Trophoblast cell (in vitro differentiated cells and primary cell): ENCODE data around the gene MCF2L2.

Experiments used
- DNase-seq, 2 donors: peaks; one replicate each; pipeline ENCODE4 v3.0.0-alpha.2; 2016
- H2AFZ ChIP-seq: 2 replicates; pipeline ENCODE4 v1.6.1; 2013; ENCODE audit warnings: low read length, moderate library complexity, mild to moderate bottlenecking; ENCODE audit not compliant: insufficient read depth, poor library complexity
- H2AK5ac ChIP-seq: 2 replicates; pipeline ENCODE4 v1.6.1; 2013; ENCODE audit warnings: mild to moderate bottlenecking, low read length
- H2BK120ac ChIP-seq: 2 replicates; pipeline ENCODE4 v1.6.1; 2013; ENCODE audit warnings: low read length, mild to moderate bottlenecking, moderate library complexity; ENCODE audit not compliant: insufficient read depth, poor library complexity
- H2BK12ac ChIP-seq: 2 replicates; pipeline ENCODE4 v1.6.1; 2013; ENCODE audit warnings: mild to moderate bottlenecking, low read length, moderate library complexity
- H2BK5ac ChIP-seq: 2 replicates; pipeline ENCODE4 v1.6.1; 2013; ENCODE audit warnings: low read length, low read depth, moderate library complexity, mild to moderate bottlenecking; ENCODE audit not compliant: poor library complexity
- H3K14ac ChIP-seq: 2 replicates; pipeline ENCODE4 v1.6.1; 2013; ENCODE audit warnings: mild to moderate bottlenecking, low read length
- H3K18ac ChIP-seq: 2 replicates; pipeline ENCODE4 v1.6.1; 2013; ENCODE audit warnings: mild to moderate bottlenecking, low read length
- H3K23ac ChIP-seq: 2 replicates; pipeline ENCODE4 v1.6.1; 2013; ENCODE audit warnings: low read length
- H3K27ac ChIP-seq: 2 replicates; pipeline ENCODE4 v1.5.1; 2013; ENCODE audit warnings: low read depth, mild to moderate bottlenecking, inconsistent platforms, low read length, moderate library complexity
- H3K27me3 ChIP-seq: 2 replicates; pipeline ENCODE4 v1.6.1; 2013; ENCODE audit warnings: inconsistent platforms, mild to moderate bottlenecking, low read length, moderate library complexity; ENCODE audit not compliant: insufficient read depth
- H3K36me3 ChIP-seq, 2 experiments: 1 replicate in 1 of 2; 2 replicates in 1 of 2; pipeline ENCODE4 v1.6.1; 2013; ENCODE audit warnings: low read length in 2 of 2, mild to moderate bottlenecking in 2 of 2, moderate library complexity in 1 of 2; ENCODE audit not compliant: insufficient read depth in 2 of 2, control insufficient read depth in 1 of 2
- H3K4ac ChIP-seq: 2 replicates; pipeline ENCODE4 v1.6.1; 2013; ENCODE audit warnings: low read depth, mild to moderate bottlenecking, low read length, moderate library complexity
- H3K4me1 ChIP-seq, 2 experiments: 1 replicate in 1 of 2; 2 replicates in 1 of 2; pipeline ENCODE4 v1.6.1; 2013; ENCODE audit warnings: low read length in 2 of 2, mild to moderate bottlenecking in 2 of 2, moderate library complexity in 1 of 2; ENCODE audit not compliant: insufficient read depth in 2 of 2, control insufficient read depth in 1 of 2
- H3K4me2 ChIP-seq: 2 replicates; pipeline ENCODE4 v1.6.1; 2013; ENCODE audit warnings: inconsistent platforms, mild to moderate bottlenecking, low read length, moderate library complexity
- H3K4me3 ChIP-seq: 2 replicates; pipeline ENCODE4 v1.5.1; 2013; ENCODE audit warnings: mild to moderate bottlenecking, low read depth, low read length, inconsistent platforms
- H3K79me1 ChIP-seq: one replicate; pipeline ENCODE4 v1.6.1; 2013; ENCODE audit warnings: low read length
- H3K79me2 ChIP-seq: 2 replicates; pipeline ENCODE4 v1.6.1; 2013; ENCODE audit warnings: low read length, mild to moderate bottlenecking; ENCODE audit not compliant: control insufficient read depth, insufficient read depth, poor library complexity
- H3K9ac ChIP-seq: 2 replicates; pipeline ENCODE4 v1.6.1; 2013; ENCODE audit warnings: mild to moderate bottlenecking, low read length
- H3K9me3 ChIP-seq: 2 replicates; pipeline ENCODE4 v1.6.1; 2013; ENCODE audit warnings: low read depth, mild to moderate bottlenecking, control low read depth, inconsistent platforms, low read length; ENCODE audit not compliant: insufficient read depth
- H4K12ac ChIP-seq: 2 replicates; pipeline ENCODE4 v1.6.1; 2013; ENCODE audit warnings: low read depth, mild to moderate bottlenecking, low read length, moderate library complexity
- H4K8ac ChIP-seq: 2 replicates; pipeline ENCODE4 v1.6.1; 2013; ENCODE audit warnings: low read depth, mild to moderate bottlenecking, low read length, moderate library complexity
- H4K91ac ChIP-seq: one replicate; pipeline ENCODE4 v1.6.1; 2013; ENCODE audit warnings: low read depth, mild to moderate bottlenecking, low read length, moderate library complexity
- WGBS: extraction: QIAGEN DNeasy Blood & Tissue Kit; methylation state at CpG from one replicate; pipeline ENCODE4 v1.1.7; 2013; ENCODE audit warnings: missing lambda C conversion rate; ENCODE audit not compliant: insufficient read length, insufficient coverage; ENCODE audit errors: extremely low coverage; 5-methylcytosine and 5-hydroxymethylcytosine counted together

MCF2L2 gene

GRCh38 chr3:183195266-183195665 lies 233.2 kb downstream of the MCF2L2 start:
- H4K12ac ChIP-seq = no peak overlapping the region
- no peaks in the 10 kb centered on the region for H3K79me1 ChIP-seq
- H3K4ac ChIP-seq = no peak overlapping the region
- H3K79me2 ChIP-seq = no peaks in the 10 kb centered on the region
- H3K23ac ChIP-seq = no peak overlapping the region
- DNase-seq = no peak
- WGBS = no CpG with 5 or more reads among the region's 4 CpGs
- H2BK12ac ChIP-seq = no peak overlapping the region
- H3K4me1 ChIP-seq = no peaks in the 10 kb centered on the region
- no peak overlapping the region for H2AK5ac ChIP-seq
- no peak overlapping the region for H3K4me3 ChIP-seq
- H3K9ac ChIP-seq = no peak overlapping the region
- no peak overlapping the region for H4K8ac ChIP-seq
- H3K36me3 ChIP-seq = no peaks in the 10 kb centered on the region
- no peak overlapping the region for H2AFZ ChIP-seq
- no peak overlapping the region for H3K14ac ChIP-seq
- no peaks in the 10 kb centered on the region for H3K27me3 ChIP-seq
- H2BK120ac ChIP-seq = no peak overlapping the region
- no peak overlapping the region for H3K27ac ChIP-seq
- no peak overlapping the region for H3K18ac ChIP-seq
- no peak overlapping the region for H2BK5ac ChIP-seq
- no peak overlapping the region for H4K91ac ChIP-seq
- H3K9me3 ChIP-seq = no peaks in the 10 kb centered on the region
- no peak overlapping the region for H3K4me2 ChIP-seq

GRCh38 chr3:183193762-183194689 lies 234.4 kb downstream of the MCF2L2 start:
- H2AK5ac ChIP-seq = no peak overlapping the region
- H3K23ac ChIP-seq = no peak overlapping the region
- H2BK12ac ChIP-seq = no peak overlapping the region
- H3K9me3 ChIP-seq = no peaks in the 10 kb centered on the region
- H3K4me3 ChIP-seq = no peak overlapping the region
- H3K14ac ChIP-seq = no peak overlapping the region
- no peaks in the 10 kb centered on the region for H3K4me1 ChIP-seq
- H3K27ac ChIP-seq = no peak overlapping the region
- no peak overlapping the region for H2AFZ ChIP-seq
- no peak overlapping the region for H3K4me2 ChIP-seq
- WGBS = no CpG with 5 or more reads among the region's 10 CpGs
- H4K12ac ChIP-seq = no peak overlapping the region
- no peaks in the 10 kb centered on the region for H3K79me1 ChIP-seq
- H4K91ac ChIP-seq = no peak overlapping the region
- H3K36me3 ChIP-seq = no peaks in the 10 kb centered on the region
- DNase-seq = no peak
- no peaks in the 10 kb centered on the region for H3K27me3 ChIP-seq
- H3K9ac ChIP-seq = no peak overlapping the region
- no peak overlapping the region for H4K8ac ChIP-seq
- no peaks in the 10 kb centered on the region for H3K79me2 ChIP-seq
- H2BK5ac ChIP-seq = no peak overlapping the region
- H3K4ac ChIP-seq = no peak overlapping the region
- no peak overlapping the region for H3K18ac ChIP-seq
- H2BK120ac ChIP-seq = no peak overlapping the region

GRCh38 chr3:183192650-183193300 lies 235.6 kb downstream of the MCF2L2 start:
- Histone ChIP-seq H2BK120ac (no peak overlapping the region), H3K79me2 (no peaks in the 10 kb centered on the region), H3K9me3 (no peaks in the 10 kb centered on the region), H3K18ac (no peak overlapping the region), H4K12ac (no peak overlapping the region), H3K4me3 (no peak overlapping the region), H3K4me1 (no peaks in the 10 kb centered on the region), H3K36me3 (no peaks in the 10 kb centered on the region), H3K9ac (no peak overlapping the region), H3K4me2 (no peak overlapping the region), H2AFZ (no peak overlapping the region), H2AK5ac (no peak overlapping the region), H3K79me1 (no peaks in the 10 kb centered on the region), H3K14ac (no peak overlapping the region), H3K27me3 (no peaks in the 10 kb centered on the region), H2BK12ac (no peak overlapping the region), H2BK5ac (no peak overlapping the region), H3K4ac (no peak overlapping the region), H4K91ac (no peak overlapping the region), H3K23ac (no peak overlapping the region), H4K8ac (no peak overlapping the region), H3K27ac (no peak overlapping the region)
- no peak for DNase-seq
- WGBS = no CpG with 5 or more reads among the region's 7 CpGs

GRCh38 chr3:183189641-183190040 lies 238.8 kb downstream of the MCF2L2 start:
- Histone ChIP-seq H3K18ac (no peak overlapping the region), H3K79me2 (no peaks in the 10 kb centered on the region), H3K36me3 (no peaks in the 10 kb centered on the region), H3K79me1 (no peaks in the 10 kb centered on the region), H3K4me2 (no peak overlapping the region), H3K23ac (no peak overlapping the region), H2BK12ac (no peak overlapping the region), H2AFZ (no peak overlapping the region), H2AK5ac (no peak overlapping the region), H3K4me1 (no peaks in the 10 kb centered on the region), H3K4me3 (no peak overlapping the region), H3K9ac (no peak overlapping the region), H3K14ac (no peak overlapping the region), H3K27me3 (no peaks in the 10 kb centered on the region), H2BK120ac (no peak overlapping the region), H4K91ac (no peak overlapping the region), H2BK5ac (no peak overlapping the region), H3K27ac (no peak overlapping the region), H4K8ac (no peak overlapping the region), H3K9me3 (no peaks in the 10 kb centered on the region), H4K12ac (no peak overlapping the region), H3K4ac (no peak overlapping the region)
- DNase-seq = no peak
- WGBS = no CpG with 5 or more reads among the region's 4 CpGs
